ENCODE results near the gene GTF2B. TPM values are rescaled to one million over a fixed set of nuclear protein-coding genes. Genes with fewer than 3 reads are reported as not detected.

Gene GTF2B
- total and polyA plus RNA-seq, 9 of the 15 experiments (the other 6 are each of a cell fraction or from before 2014, with no cell fraction given): 34.5 to 113 (median 66.0) TPM

DNA sequence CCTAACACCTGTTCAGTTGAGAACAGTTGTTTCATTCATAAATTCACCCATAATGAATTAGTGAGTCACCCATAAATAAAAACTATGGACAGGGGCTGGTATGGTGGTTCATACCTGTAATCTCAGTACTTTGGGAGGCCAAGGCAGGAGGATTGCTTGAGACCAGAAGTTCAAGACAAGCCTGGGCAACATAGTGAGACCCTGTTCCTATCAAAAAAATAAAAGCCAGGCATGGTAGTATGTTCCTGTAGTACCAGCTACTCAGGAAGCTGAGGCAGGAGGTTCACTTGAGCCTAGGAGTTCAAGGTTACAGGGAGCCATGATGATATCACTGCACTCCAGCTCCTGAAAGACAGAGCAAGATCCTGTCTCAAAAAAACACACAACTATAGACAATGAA lies 79.0 kb downstream of the GTF2B start (continued):
- TF ChIP-seq, protein P1, sequence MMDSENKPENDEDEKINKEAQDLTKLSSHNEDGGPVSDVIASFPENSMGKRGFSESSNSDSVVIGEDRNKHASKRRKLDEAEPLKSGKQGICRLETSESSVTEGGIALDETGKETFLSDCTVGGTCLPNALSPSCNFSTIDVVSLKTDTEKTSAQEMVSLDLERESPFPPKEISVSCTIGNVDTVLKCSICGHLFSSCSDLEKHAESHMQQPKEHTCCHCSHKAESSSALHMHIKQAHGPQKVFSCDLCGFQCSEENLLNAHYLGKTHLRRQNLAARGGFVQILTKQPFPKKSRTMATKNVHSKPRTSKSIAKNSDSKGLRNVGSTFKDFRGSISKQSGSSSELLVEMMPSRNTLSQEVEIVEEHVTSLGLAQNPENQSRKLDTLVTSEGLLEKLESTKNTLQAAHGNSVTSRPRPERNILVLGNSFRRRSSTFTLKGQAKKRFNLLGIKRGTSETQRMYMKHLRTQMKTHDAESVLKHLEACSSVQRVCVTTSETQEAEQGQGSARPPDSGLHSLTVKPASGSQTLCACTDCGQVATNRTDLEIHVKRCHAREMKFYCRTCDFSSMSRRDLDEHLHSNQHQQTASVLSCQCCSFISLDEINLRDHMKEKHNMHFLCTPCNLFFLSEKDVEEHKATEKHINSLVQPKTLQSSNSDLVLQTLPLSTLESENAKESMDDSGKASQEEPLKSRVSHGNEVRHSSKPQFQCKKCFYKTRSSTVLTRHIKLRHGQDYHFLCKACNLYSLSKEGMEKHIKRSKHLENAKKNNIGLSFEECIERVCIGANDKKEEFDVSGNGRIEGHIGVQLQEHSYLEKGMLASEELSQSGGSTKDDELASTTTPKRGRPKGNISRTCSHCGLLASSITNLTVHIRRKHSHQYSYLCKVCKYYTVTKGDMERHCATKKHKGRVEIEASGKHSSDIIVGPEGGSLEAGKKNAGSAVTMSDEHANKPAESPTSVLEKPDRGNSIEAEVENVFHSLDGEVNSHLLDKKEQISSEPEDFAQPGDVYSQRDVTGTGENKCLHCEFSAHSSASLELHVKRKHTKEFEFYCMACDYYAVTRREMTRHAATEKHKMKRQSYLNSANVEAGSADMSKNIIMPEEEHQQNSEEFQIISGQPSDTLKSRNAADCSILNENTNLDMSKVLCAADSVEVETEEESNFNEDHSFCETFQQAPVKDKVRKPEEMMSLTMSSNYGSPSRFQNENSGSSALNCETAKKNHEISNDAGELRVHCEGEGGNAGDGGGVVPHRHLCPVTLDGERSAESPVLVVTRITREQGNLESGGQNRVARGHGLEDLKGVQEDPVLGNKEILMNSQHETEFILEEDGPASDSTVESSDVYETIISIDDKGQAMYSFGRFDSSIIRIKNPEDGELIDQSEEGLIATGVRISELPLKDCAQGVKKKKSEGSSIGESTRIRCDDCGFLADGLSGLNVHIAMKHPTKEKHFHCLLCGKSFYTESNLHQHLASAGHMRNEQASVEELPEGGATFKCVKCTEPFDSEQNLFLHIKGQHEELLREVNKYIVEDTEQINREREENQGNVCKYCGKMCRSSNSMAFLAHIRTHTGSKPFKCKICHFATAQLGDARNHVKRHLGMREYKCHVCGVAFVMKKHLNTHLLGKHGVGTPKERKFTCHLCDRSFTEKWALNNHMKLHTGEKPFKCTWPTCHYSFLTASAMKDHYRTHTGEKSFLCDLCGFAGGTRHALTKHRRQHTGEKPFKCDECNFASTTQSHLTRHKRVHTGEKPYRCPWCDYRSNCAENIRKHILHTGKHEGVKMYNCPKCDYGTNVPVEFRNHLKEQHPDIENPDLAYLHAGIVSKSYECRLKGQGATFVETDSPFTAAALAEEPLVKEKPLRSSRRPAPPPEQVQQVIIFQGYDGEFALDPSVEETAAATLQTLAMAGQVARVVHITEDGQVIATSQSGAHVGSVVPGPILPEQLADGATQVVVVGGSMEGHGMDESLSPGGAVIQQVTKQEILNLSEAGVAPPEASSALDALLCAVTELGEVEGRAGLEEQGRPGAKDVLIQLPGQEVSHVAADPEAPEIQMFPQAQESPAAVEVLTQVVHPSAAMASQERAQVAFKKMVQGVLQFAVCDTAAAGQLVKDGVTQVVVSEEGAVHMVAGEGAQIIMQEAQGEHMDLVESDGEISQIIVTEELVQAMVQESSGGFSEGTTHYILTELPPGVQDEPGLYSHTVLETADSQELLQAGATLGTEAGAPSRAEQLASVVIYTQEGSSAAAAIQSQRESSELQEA (IDR thresholded peaks at IDR 0.05; ENCODE audit: low read depth): no peak
- TF ChIP-seq, protein P2, sequence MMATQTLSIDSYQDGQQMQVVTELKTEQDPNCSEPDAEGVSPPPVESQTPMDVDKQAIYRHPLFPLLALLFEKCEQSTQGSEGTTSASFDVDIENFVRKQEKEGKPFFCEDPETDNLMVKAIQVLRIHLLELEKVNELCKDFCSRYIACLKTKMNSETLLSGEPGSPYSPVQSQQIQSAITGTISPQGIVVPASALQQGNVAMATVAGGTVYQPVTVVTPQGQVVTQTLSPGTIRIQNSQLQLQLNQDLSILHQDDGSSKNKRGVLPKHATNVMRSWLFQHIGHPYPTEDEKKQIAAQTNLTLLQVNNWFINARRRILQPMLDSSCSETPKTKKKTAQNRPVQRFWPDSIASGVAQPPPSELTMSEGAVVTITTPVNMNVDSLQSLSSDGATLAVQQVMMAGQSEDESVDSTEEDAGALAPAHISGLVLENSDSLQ (IDR thresholded peaks at IDR 0.05): no peak

All from K562 (cell line).